K562 (cell line): Measurements from ENCODE around the gene EPB41L2. TPM values are rescaled to one million over a fixed set of nuclear protein-coding genes. Genes with fewer than 3 reads are reported as not detected.

Source experiments
- ATAC-seq: fragments of 200-7000 bp; cut with Tn5 transposase; 3 replicates; pipeline ENCODE4 v1.9.1; 2020; ENCODE audit warnings: moderate library complexity
- BruUV-seq: library from RNA; stranded (reverse); fragments of 400-500 nt; replicated peaks from 2 replicates; lab custom pipeline; 2021; lab: Mats Ljungman, UMichigan
- CTCF ChIA-PET: fragments of 300-600 bp; formaldehyde crosslinking; extraction: SDS; loops from one replicate; lab custom pipeline; 2021; ENCODE audit warnings: low intra/inter-chr PET ratio; lab: Yijun Ruan, JAX
- POLR2A ChIA-PET: fragments of 300-600, 350-650 bp; sonication (Branson Sonifier 250); formaldehyde crosslinking; extraction: SDS; loops from one replicate; lab custom pipeline; 2021; ENCODE audit warnings: antibody characterized with exemption, inconsistent platforms; lab: Yijun Ruan, JAX
- DNase-seq, 4 experiments: peaks; one replicate each; pipeline versions ENCODE4 v3.0.0 to v3.0.0-alpha.2; 2011 to 2018; ENCODE audit warnings: low spot score in 3 of 4, mixed read lengths in 3 of 4; ENCODE audit errors: extremely low read depth in 1 of 4
- FAIRE-seq: peaks from 2 replicates; lab custom pipeline; 2011; peaks lifted over from hg19 to GRCh38; lab: Jason Lieb, UNC
- H2AFZ ChIP-seq: 2 replicates; pipeline ENCODE4 v1.6.0; 2011; ENCODE audit warnings: low read depth, low read length, control low read depth, inconsistent platforms
- H3K27ac ChIP-seq: fragments of 200-600 bp; 3 replicates; pipeline ENCODE4 v1.8.0; 2011; ENCODE audit warnings: low read depth, mild to moderate bottlenecking, control low read depth, inconsistent platforms, low read length, moderate library complexity, mixed read lengths; ENCODE audit errors: extremely low read depth
- H3K27me3 ChIP-seq, 2 experiments: fragments of 300-600 bp in 1 of 2; 2 replicates in 1 of 2; 3 replicates in 1 of 2; pipeline versions ENCODE4 v1.6.0 to v1.8.0; 2011; ENCODE audit warnings: inconsistent platforms in 2 of 2, low read length in 2 of 2, mild to moderate bottlenecking in 1 of 2, mixed read lengths in 1 of 2, moderate library complexity in 1 of 2; ENCODE audit not compliant: control insufficient read depth in 2 of 2, insufficient read depth in 2 of 2
- H3K36me3 ChIP-seq: fragments of 300-600 bp; 3 replicates; pipeline ENCODE4 v1.8.0; 2011; ENCODE audit warnings: mild to moderate bottlenecking, low read length, inconsistent platforms; ENCODE audit not compliant: control insufficient read depth, insufficient read depth
- H3K4me1 ChIP-seq, 2 experiments: fragments of 200-600 bp in 1 of 2; replicated peaks in 1 of 2; 2 replicates in 1 of 2; 3 replicates in 1 of 2; pipeline versions ENCODE4 v1.5.1 to v1.8.0; 2011; ENCODE audit warnings: inconsistent platforms in 2 of 2, low read length in 2 of 2, mild to moderate bottlenecking in 1 of 2, mixed read lengths in 1 of 2, moderate library complexity in 1 of 2; ENCODE audit not compliant: control insufficient read depth in 2 of 2, insufficient read depth in 2 of 2
- H3K4me2 ChIP-seq: 2 replicates; pipeline ENCODE4 v1.6.1; 2011; ENCODE audit warnings: low read length, control low read depth, inconsistent platforms, mixed read lengths; ENCODE audit not compliant: insufficient read depth
- H3K4me3 ChIP-seq: fragments of 200-600 bp; sonication (generic), shearing (Covaris generic); 2 replicates; pipeline ENCODE4 v1.5.1; 2016; ENCODE audit warnings: control low read depth, inconsistent platforms
- H3K79me2 ChIP-seq: fragments of 200-600 bp; 3 replicates; pipeline ENCODE4 v1.8.0; 2011; ENCODE audit warnings: low read length, inconsistent platforms; ENCODE audit not compliant: control insufficient read depth, insufficient read depth
- H3K9ac ChIP-seq, 2 experiments: 2 replicates each; pipeline versions ENCODE4 v1.6.0 to v1.6.1; 2011; ENCODE audit warnings: low read depth in 2 of 2, low read length in 2 of 2, control low read depth in 1 of 2, inconsistent platforms in 1 of 2, mild to moderate bottlenecking in 1 of 2, mixed read lengths in 1 of 2; ENCODE audit not compliant: insufficient read depth in 1 of 2
- H3K9me1 ChIP-seq: one replicate; pipeline ENCODE4 v1.6.0; 2011; ENCODE audit warnings: inconsistent platforms, mild to moderate bottlenecking, low read length, moderate library complexity; ENCODE audit not compliant: control insufficient read depth, insufficient read depth
- H3K9me3 ChIP-seq: replicated peaks from 2 replicates; pipeline ENCODE4 v1.5.1; 2011; ENCODE audit warnings: low read depth, low read length, inconsistent platforms; ENCODE audit not compliant: control insufficient read depth, insufficient read depth
- H4K20me1 ChIP-seq: replicated peaks from 2 replicates; pipeline ENCODE4 v1.6.1; 2011; ENCODE audit warnings: low read length, inconsistent platforms, mixed read lengths; ENCODE audit not compliant: control insufficient read depth, insufficient read depth
- EWSR1 ChIP-seq: fragments of 450-650 bp; IDR thresholded peaks from 2 replicates; pipeline ENCODE4 v1.6.1; 2018; ENCODE audit warnings: borderline replicate concordance, mild to moderate bottlenecking, low read depth, moderate library complexity; ENCODE audit not compliant: partially characterized antibody
- NONO ChIP-seq, 2 experiments: fragments of 200-400 bp in 1 of 2; fragments of 450-650 bp in 1 of 2; formaldehyde crosslinking in 1 of 2; IDR thresholded peaks; 2 replicates each; pipeline ENCODE4 v1.6.1; 2017; ENCODE audit warnings: low read depth in 2 of 2, mild to moderate bottlenecking in 2 of 2, moderate library complexity in 2 of 2, low read length in 1 of 2
- STAT5B ChIP-seq: fragments of 250-450 bp; sonication (Bioruptor Pico); IDR thresholded peaks from 2 replicates; pipeline ENCODE4 v1.8.0; 2021; ENCODE audit warnings: mild to moderate bottlenecking, inconsistent platforms
- ZNF445 ChIP-seq: fragments of 250-450 bp; sonication (Bioruptor Pico); IDR thresholded peaks from 2 replicates; pipeline ENCODE4 v1.4.0; 2020; ENCODE audit warnings: low read depth, mild to moderate bottlenecking, moderate library complexity
- WGBS: fragments of 100-300 bp; shearing (Covaris generic); methylation state at CpG from one replicate; pipeline ENCODE4 v1.1.6; 2016; ENCODE audit warnings: low coverage, mixed read lengths; ENCODE audit not compliant: insufficient coverage; ENCODE audit errors: missing lambda C conversion rate; 5-methylcytosine and 5-hydroxymethylcytosine counted together
- in situ Hi-C: fragments of 300-500 bp; cut with MboI; formaldehyde crosslinking; loops from 4 replicates; pipeline ENCODE4 v1.15.0; 2018; ENCODE audit warnings: inconsistent platforms, mixed read lengths
- intact Hi-C: fragments of 100-400 bp; cut with micrococcal nuclease; formaldehyde crosslinking; loops from 2 replicates; pipeline ENCODE4 v1.14.2; 2022
- polyA plus RNA-seq, 8 experiments: library from polyadenylated mRNA; depleted of rRNA in 4 of 8; stranded (reverse) in 5 of 8; unstranded in 3 of 8; fragments of >200 nt; fragmentation: Nextera tagmentation in 2 of 8; fragmentation: Illumina TruSeq in 1 of 8; extraction: Ambion mirVana in 2 of 8; extraction: Trizol in 1 of 8; gene quantifications; 2 replicates each; pipeline versions ENCODE4 v1.2.1 to v1.2.3, GENCODE V29; 2011 to 2014; ENCODE audit warnings: inconsistent platforms in 1 of 8, missing spikeins in 1 of 8
- total RNA-seq, 7 experiments: library from RNA; depleted of rRNA in 6 of 7; stranded (reverse); fragments of >200 nt in 6 of 7; fragmentation: Illumina TruSeq in 2 of 7; extraction: Trizol in 2 of 7; gene quantifications; 2 replicates each; pipeline versions ENCODE4 v1.2.1 to v1.2.3, GENCODE V29; 2011 to 2021; ENCODE audit warnings: low replicate concordance in 1 of 7
- TF ChIP-seq, protein P1 (sequence below): fragments of 250-450 bp; sonication (Bioruptor Pico); IDR thresholded peaks from 2 replicates; pipeline ENCODE4 v1.4.0; 2020
- TF ChIP-seq, protein P2 (sequence below): fragments of 250-450 bp; sonication (Bioruptor Pico); IDR thresholded peaks from 2 replicates; pipeline ENCODE4 v1.4.0; 2020; ENCODE audit warnings: mild to moderate bottlenecking

The EPB41L2 gene
- total and polyA plus RNA-seq, 9 of the 15 experiments (the other 6 are each of a cell fraction or from before 2014, with no cell fraction given): 5.1 to 53.6 (median 25.0) TPM

DNA sequence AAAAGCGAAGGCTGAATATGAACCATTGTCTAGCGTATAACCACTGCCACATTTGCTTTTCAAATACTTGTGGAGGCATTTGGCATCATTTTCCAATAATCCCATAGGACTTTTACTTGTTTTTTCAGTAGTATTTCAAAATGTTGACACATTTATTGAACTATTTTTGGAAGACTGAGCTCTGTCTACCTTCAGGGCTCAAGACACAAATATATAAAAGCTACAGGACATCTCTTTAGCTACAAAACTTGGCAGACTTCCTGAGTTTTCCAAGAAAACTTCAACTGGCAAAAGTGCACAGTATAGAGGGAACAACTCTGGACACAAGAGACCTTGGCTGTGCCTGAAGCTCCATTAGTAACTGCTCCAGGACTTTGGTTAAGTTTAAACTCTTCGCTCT lies 13.4 kb downstream of the EPB41L2 start (continued):
- TF ChIP-seq, protein P1, sequence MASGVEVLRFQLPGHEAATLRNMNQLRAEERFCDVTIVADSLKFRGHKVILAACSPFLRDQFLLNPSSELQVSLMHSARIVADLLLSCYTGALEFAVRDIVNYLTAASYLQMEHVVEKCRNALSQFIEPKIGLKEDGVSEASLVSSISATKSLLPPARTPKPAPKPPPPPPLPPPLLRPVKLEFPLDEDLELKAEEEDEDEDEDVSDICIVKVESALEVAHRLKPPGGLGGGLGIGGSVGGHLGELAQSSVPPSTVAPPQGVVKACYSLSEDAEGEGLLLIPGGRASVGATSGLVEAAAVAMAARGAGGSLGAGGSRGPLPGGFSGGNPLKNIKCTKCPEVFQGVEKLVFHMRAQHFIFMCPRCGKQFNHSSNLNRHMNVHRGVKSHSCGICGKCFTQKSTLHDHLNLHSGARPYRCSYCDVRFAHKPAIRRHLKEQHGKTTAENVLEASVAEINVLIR (CRISPR knock-in tag): no peak
- TF ChIP-seq, protein P2, sequence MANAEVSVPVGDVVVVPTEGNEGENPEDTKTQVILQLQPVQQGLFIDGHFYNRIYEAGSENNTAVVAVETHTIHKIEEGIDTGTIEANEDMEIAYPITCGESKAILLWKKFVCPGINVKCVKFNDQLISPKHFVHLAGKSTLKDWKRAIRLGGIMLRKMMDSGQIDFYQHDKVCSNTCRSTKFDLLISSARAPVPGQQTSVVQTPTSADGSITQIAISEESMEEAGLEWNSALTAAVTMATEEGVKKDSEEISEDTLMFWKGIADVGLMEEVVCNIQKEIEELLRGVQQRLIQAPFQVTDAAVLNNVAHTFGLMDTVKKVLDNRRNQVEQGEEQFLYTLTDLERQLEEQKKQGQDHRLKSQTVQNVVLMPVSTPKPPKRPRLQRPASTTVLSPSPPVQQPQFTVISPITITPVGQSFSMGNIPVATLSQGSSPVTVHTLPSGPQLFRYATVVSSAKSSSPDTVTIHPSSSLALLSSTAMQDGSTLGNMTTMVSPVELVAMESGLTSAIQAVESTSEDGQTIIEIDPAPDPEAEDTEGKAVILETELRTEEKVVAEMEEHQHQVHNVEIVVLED (CRISPR knock-in tag): no peak

DNA sequence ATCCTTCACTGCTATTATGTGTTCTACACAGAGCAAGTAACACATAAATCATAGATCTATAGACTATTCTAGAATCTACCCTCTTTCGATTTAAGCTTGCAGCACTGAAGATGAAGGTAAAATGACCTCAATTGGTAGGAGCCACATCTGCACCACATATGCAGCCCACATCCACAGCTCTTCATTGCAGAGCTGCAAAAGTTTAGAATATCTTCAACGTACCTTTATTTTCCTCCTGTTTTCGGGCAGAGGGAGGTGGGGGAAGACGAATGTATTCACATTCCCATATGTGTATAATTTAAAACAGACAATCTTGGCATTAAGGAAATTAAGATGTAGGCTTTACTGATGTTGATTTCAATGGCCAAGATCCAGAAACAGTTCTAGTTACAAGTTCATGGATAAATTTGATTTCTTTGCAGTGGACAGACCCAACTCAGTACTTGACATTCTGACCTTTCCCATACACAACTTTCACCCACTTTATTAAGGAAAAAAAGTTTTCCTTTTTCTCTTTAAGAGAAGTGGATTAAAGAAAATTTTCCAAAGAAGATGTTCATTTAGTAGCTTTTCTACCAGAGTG lies 14.0 kb downstream of the EPB41L2 start:
- no TSS peak for BruUV-seq
- Histone ChIP-seq H3K79me2 (peaks cover 6% of the 10 kb centered on the region; the same call in 2 of the 3 replicates), H2AFZ (no peak overlapping the region), H3K4me1 (no peaks in the 10 kb centered on the region), H3K9me1 (no peaks in the 10 kb centered on the region), H3K27ac (no peak overlapping the region), H3K4me3 (no peak overlapping the region), H3K4me2 (no peak overlapping the region), H3K9ac (no peak overlapping the region), H3K36me3 (0 out of 3 replicates have a peak, but pooled peaks cover 1% of the 10 kb centered on the region), H4K20me1 (no peaks in the 10 kb centered on the region), H3K9me3 (peaks cover 2% of the 10 kb centered on the region; the same call in 1 of the 2 replicates), H3K27me3 (no peaks in the 10 kb centered on the region)
- intact Hi-C loops (no loop called here), in situ Hi-C loops (no loop called here)
- 35% methylated on average over 4 of the region's 4 CpGs for WGBS
- FAIRE-seq (no peak), DNase-seq (no peak), ATAC-seq (no peak)
- ChIA-PET CTCF (no interaction called here), POLR2A (interaction anchor here (1.3 kb wide), 2 partner anchors 11 to 12 kb away, joined by 3 to 7 read pairs; no protein-coding TSS in a partner anchor)
- TF ChIP-seq NONO (IDR thresholded peaks at IDR 0.05; ENCODE audit: low read depth in 2 of 2, low read length in 1 of 2) (no peak), ZNF445 (no peak), EWSR1 (no peak), STAT5B (CRISPR knock-in tag) (no peak)
